ENCODE results near the gene KCNAB1. TPM values are rescaled to one million over a fixed set of nuclear protein-coding genes. Genes with fewer than 3 reads are reported as not detected.
A peak's percentile ranks its signal among the peaks of the same experiment; 100 is the strongest.

The KCNAB1 gene
- polyA plus RNA-seq, 1 donor (not counting 4 experiments of a cell fraction or from before 2014, with no cell fraction given), result 0.03 TPM

GRCh38 chr3:156456771-156457224 lies 336.4 kb downstream of the KCNAB1 start:
- DNase-seq (ENCODE audit: low read depth, low spot score) (no peak), FAIRE-seq (no peak)
- Histone ChIP-seq H4K20me1 (ENCODE audit: control insufficient read depth, extremely low read depth, insufficient read depth, low read length) (no peaks in the 10 kb centered on the region), H2AFZ (ENCODE audit: control insufficient read depth, low read length) (peak overlapping the region; percentile 17), H3K79me2 (ENCODE audit: control insufficient read depth, insufficient read depth, low read length) (no peaks in the 10 kb centered on the region), H3K4me2 (ENCODE audit: control insufficient read depth, extremely low read depth, insufficient read depth, low read depth, low read length) (no peak overlapping the region), H3K9me1 (ENCODE audit: control insufficient read depth, extremely low read depth, insufficient read depth, low read length) (no peaks in the 10 kb centered on the region), H3K27ac (ENCODE audit: control insufficient read depth, insufficient read depth, low read length) (no peak overlapping the region), H3K9ac (ENCODE audit: control insufficient read depth, extremely low read depth, insufficient read depth, low read length) (no peak overlapping the region), H3K9me3 (ENCODE audit: control insufficient read depth, low read depth, low read length) (no peaks in the 10 kb centered on the region), H3K4me3 (ENCODE audit: control insufficient read depth in 2 of 3, extremely low read depth in 1 of 3, insufficient read depth in 2 of 3, low read depth in 1 of 3, low read length in 3 of 3) (no peak overlapping the region), H3K4me1 (ENCODE audit: control insufficient read depth, extremely low read depth, insufficient read depth, low read length) (peaks cover 3% of the 10 kb centered on the region), H3K27me3 (ENCODE audit: control insufficient read depth, extremely low read depth, insufficient read depth, low read length) (no peaks in the 10 kb centered on the region), H3K36me3 (ENCODE audit: control insufficient read depth in 2 of 2, extremely low read depth in 1 of 2, insufficient read depth in 2 of 2, low read length in 2 of 2) (no peaks in the 10 kb centered on the region)
- dilution Hi-C loops (cut with MboI; ENCODE audit: extremely low pct_ligation_motif_present, low sequenced_read_pairs), result no loop called here
- TF ChIP-seq CTCF (optimal IDR thresholded peaks at IDR 0.05 in 1 of 3, IDR thresholded peaks at IDR 0.05 in 1 of 3, conservative IDR thresholded peaks at IDR 0.05 in 1 of 3; ENCODE audit: extremely low read depth in 1 of 3, insufficient read depth in 2 of 3, low read length in 3 of 3) (no peak), EZH2 (IDR thresholded peaks at IDR 0.05; ENCODE audit: low read length) (no peak)

- DNase-seq (ENCODE audit: low read depth, low spot score), result no peak
- peak overlapping the region; percentile 20 for H3K4me2 ChIP-seq (ENCODE audit: control insufficient read depth, extremely low read depth, insufficient read depth, low read depth, low read length)
- no peak overlapping the region for H3K4me3 ChIP-seq (ENCODE audit: control insufficient read depth in 2 of 3, extremely low read depth in 1 of 3, insufficient read depth in 2 of 3, low read depth in 1 of 3, low read length in 3 of 3)
- H3K4me1 ChIP-seq (ENCODE audit: control insufficient read depth, extremely low read depth, insufficient read depth, low read length), result peaks cover 3% of the 10 kb centered on the region
- H2AFZ ChIP-seq (ENCODE audit: control insufficient read depth, low read length), result no peak overlapping the region
- H3K27me3 ChIP-seq (ENCODE audit: control insufficient read depth, extremely low read depth, insufficient read depth, low read length), result no peaks in the 10 kb centered on the region
- no peaks in the 10 kb centered on the region for H3K9me1 ChIP-seq (ENCODE audit: control insufficient read depth, extremely low read depth, insufficient read depth, low read length)
- H3K27ac ChIP-seq (ENCODE audit: control insufficient read depth, insufficient read depth, low read length), result no peak overlapping the region
- no peak for FAIRE-seq
- no peak overlapping the region for H3K9ac ChIP-seq (ENCODE audit: control insufficient read depth, extremely low read depth, insufficient read depth, low read length)
- no peaks in the 10 kb centered on the region for H3K36me3 ChIP-seq (ENCODE audit: control insufficient read depth in 2 of 2, extremely low read depth in 1 of 2, insufficient read depth in 2 of 2, low read length in 2 of 2)
- no peaks in the 10 kb centered on the region for H3K79me2 ChIP-seq (ENCODE audit: control insufficient read depth, insufficient read depth, low read length)
- H3K9me3 ChIP-seq (ENCODE audit: control insufficient read depth, low read depth, low read length), result no peaks in the 10 kb centered on the region
- H4K20me1 ChIP-seq (ENCODE audit: control insufficient read depth, extremely low read depth, insufficient read depth, low read length), result no peaks in the 10 kb centered on the region
- no peak for TF ChIP-seq EZH2 (IDR thresholded peaks at IDR 0.05; ENCODE audit: low read length)
- no peak for TF ChIP-seq CTCF (optimal IDR thresholded peaks at IDR 0.05 in 1 of 3, IDR thresholded peaks at IDR 0.05 in 1 of 3, conservative IDR thresholded peaks at IDR 0.05 in 1 of 3; ENCODE audit: extremely low read depth in 1 of 3, insufficient read depth in 2 of 3, low read length in 3 of 3)
- dilution Hi-C loops (cut with MboI; ENCODE audit: extremely low pct_ligation_motif_present, low sequenced_read_pairs), result no loop called here
Measured at GRCh38 chr3:156459434-156459833, 339.1 kb downstream of the KCNAB1 start.

All from keratinocyte (primary cell).